Activated gamma-delta T cell (primary cell): ENCODE data around the gene MMP26.
"Not testable (repeated sequence)": the region's sequence is repeated elsewhere in the genome, so short reads cannot be mapped to it uniquely, and the experiment has no call there.

Experiments used
- DNase-seq: peaks from one replicate; lab custom pipeline; 2025; lab: John Stamatoyannopoulos, UW

The MMP26 gene

GRCh38 chr11:4722616-4723534, 18.3 kb downstream of the MMP26 start:
- not testable (repeated sequence) for DNase-seq

- DNase-seq: no peak
These were observed 22.6 kb downstream of the MMP26 start for GRCh38 chr11:4727171-4727570.

- no peak for DNase-seq
These were observed 36.2 kb downstream of the MMP26 start for GRCh38 chr11:4740735-4741134.

GRCh38 chr11:4748438-4748837, 43.9 kb downstream of the MMP26 start:
- DNase-seq: no peak

GRCh38 chr11:4751201-4751600, 46.6 kb downstream of the MMP26 start:
- DNase-seq: no peak
